HCT116 (cell line): ENCODE measurements around the gene EIF4E3. TPM values are rescaled to one million over a fixed set of nuclear protein-coding genes. Genes with fewer than 3 reads are reported as not detected.

ENCODE experiments used
- ATAC-seq: fragments of 200-7000 bp; cut with Tn5 transposase; 2 replicates; pipeline ENCODE4 v1.9.1; 2020; ENCODE audit warnings: mild to moderate bottlenecking, moderate library complexity
- BruUV-seq: library from RNA; stranded (reverse); fragments of 400-500 nt; replicated peaks from 2 replicates; lab custom pipeline; 2021; lab: Mats Ljungman, UMichigan
- CTCF ChIA-PET: fragments of 300-600 bp; sonication (Branson Sonifier 250); formaldehyde crosslinking; loops from one replicate; lab custom pipeline; 2021; ENCODE audit warnings: antibody characterized with exemption; lab: Charles Lee
- POLR2A ChIA-PET: fragments of 300-600, 350-600 bp; sonication (Branson Sonifier 250); formaldehyde crosslinking; loops from one replicate; lab custom pipeline; 2021; ENCODE audit warnings: antibody characterized with exemption; lab: Charles Lee
- RAD21 ChIA-PET, 2 experiments: fragments of 300-600 bp; sonication (Branson Sonifier 250); formaldehyde crosslinking; loops; one replicate each; lab custom pipeline; 2023; ENCODE audit warnings: low total read pairs in 2 of 2; ENCODE audit not compliant: uncharacterized antibody in 2 of 2, unreplicated experiment in 2 of 2, low non-redundant PET in 1 of 2; lab: Charles Lee
- DNase-seq: peaks from one replicate; pipeline ENCODE4 v3.0.0-alpha.2; 2010; ENCODE audit warnings: low read depth, low spot score
- H2AFZ ChIP-seq: fragments of 200-600 bp; shearing (Covaris generic), sonication (generic); 2 replicates; pipeline ENCODE4 v1.6.1; 2017; ENCODE audit warnings: low read depth, mixed run types, mixed read lengths, antibody characterized with exemption, low read length; ENCODE audit not compliant: poor library complexity, severe bottlenecking
- H3K27ac ChIP-seq: 2 replicates; pipeline ENCODE4 v1.5.1; 2012; ENCODE audit warnings: low read depth, low read length
- H3K27me3 ChIP-seq: fragments of 200-600 bp; sonication (generic); 2 replicates; pipeline ENCODE4 v1.6.1; 2016; ENCODE audit warnings: mixed run types, low read length, mixed read lengths; ENCODE audit not compliant: insufficient read depth
- H3K36me3 ChIP-seq, 2 experiments: fragments of 200-500 bp in 1 of 2; fragments of 200-600 bp in 1 of 2; sonication (Bioruptor generic) in 1 of 2; sonication (generic) in 1 of 2; 2 replicates each; pipeline versions ENCODE4 v1.5.1 to v1.6.1; 2014 to 2016; ENCODE audit warnings: low read length in 2 of 2, inconsistent platforms in 1 of 2, mixed read lengths in 1 of 2, mixed run types in 1 of 2; ENCODE audit not compliant: insufficient read depth in 2 of 2, control insufficient read depth in 1 of 2
- H3K4me1 ChIP-seq, 2 experiments: fragments of 200-600 bp in 1 of 2; sonication (generic) in 1 of 2; 2 replicates each; pipeline versions ENCODE4 v1.5.1 to v1.6.1; 2012 to 2017; ENCODE audit warnings: low read length in 2 of 2, inconsistent platforms in 1 of 2, mild to moderate bottlenecking in 1 of 2, mixed read lengths in 1 of 2, mixed run types in 1 of 2, moderate library complexity in 1 of 2; ENCODE audit not compliant: insufficient read depth in 2 of 2, control insufficient read depth in 1 of 2
- H3K4me2 ChIP-seq: fragments of 200-600 bp; sonication (generic); 2 replicates; pipeline ENCODE4 v1.6.1; 2017; ENCODE audit warnings: mixed run types, low read length, mixed read lengths
- H3K4me3 ChIP-seq, 2 experiments: fragments of 200-600 bp in 1 of 2; sonication (generic) in 1 of 2; replicated peaks in 1 of 2; 2 replicates each; pipeline ENCODE4 v1.5.1; 2011 to 2016; ENCODE audit warnings: low read length in 2 of 2, control low read depth in 1 of 2, low read depth in 1 of 2, mild to moderate bottlenecking in 1 of 2, mixed read lengths in 1 of 2, mixed run types in 1 of 2
- H3K79me2 ChIP-seq: fragments of 200-600 bp; sonication (generic); 2 replicates; pipeline ENCODE4 v1.6.1; 2017; ENCODE audit warnings: mild to moderate bottlenecking, mixed run types, low read length, moderate library complexity, mixed read lengths; ENCODE audit not compliant: insufficient read depth
- H3K9ac ChIP-seq: fragments of 200-600 bp; sonication (generic); 2 replicates; pipeline ENCODE4 v1.6.1; 2016; ENCODE audit warnings: low read length, mixed read lengths
- H3K9me2 ChIP-seq: fragments of 200-600 bp; sonication (generic), shearing (Covaris generic); 2 replicates; pipeline ENCODE4 v1.6.1; 2017; ENCODE audit warnings: mixed run types, mild to moderate bottlenecking, moderate library complexity; ENCODE audit not compliant: insufficient read depth
- H3K9me3 ChIP-seq, 2 experiments: fragments of 200-500 bp in 1 of 2; fragments of 200-600 bp in 1 of 2; sonication (Bioruptor generic) in 1 of 2; sonication (generic) in 1 of 2; 2 replicates each; pipeline ENCODE4 v1.6.1; 2014 to 2017; ENCODE audit warnings: low read length in 2 of 2, mixed read lengths in 2 of 2, inconsistent platforms in 1 of 2, low read depth in 1 of 2, mild to moderate bottlenecking in 1 of 2, mixed run types in 1 of 2, moderate library complexity in 1 of 2; ENCODE audit not compliant: control insufficient read depth in 1 of 2, insufficient read depth in 1 of 2
- H4K20me1 ChIP-seq: fragments of 200-600 bp; sonication (generic), shearing (Covaris generic); 2 replicates; pipeline ENCODE4 v1.6.1; 2017; ENCODE audit warnings: mixed run types, mild to moderate bottlenecking, moderate library complexity; ENCODE audit not compliant: insufficient read depth
- ATF3 ChIP-seq: IDR thresholded peaks from 2 replicates; pipeline ENCODE4 v1.6.1; 2012
- EZH2phosphoT487 ChIP-seq: fragments of 200-600 bp; IDR thresholded peaks from 2 replicates; pipeline ENCODE4 v1.6.1; 2018; ENCODE audit warnings: antibody characterized with exemption, borderline replicate concordance
- FOSL1 ChIP-seq: IDR thresholded peaks from 2 replicates; pipeline ENCODE4 v1.6.1; 2012; ENCODE audit warnings: low read depth
- MAX ChIP-seq: IDR thresholded peaks from 2 replicates; pipeline ENCODE4 v1.6.1; 2012
- POLR2A ChIP-seq: IDR thresholded peaks from 2 replicates; pipeline ENCODE4 v1.7.0; 2011; ENCODE audit warnings: borderline replicate concordance; ENCODE audit not compliant: insufficient read depth, insufficient read length; ENCODE audit errors: extremely low read depth
- POLR2AphosphoS5 ChIP-seq: IDR thresholded peaks from 2 replicates; pipeline ENCODE4 v1.6.1; 2011; ENCODE audit warnings: mild to moderate bottlenecking, low read depth, low read length, moderate library complexity
- RAD21 ChIP-seq: IDR thresholded peaks from 2 replicates; pipeline ENCODE4 v1.6.1; 2012; ENCODE audit warnings: low read depth, mild to moderate bottlenecking
- SP1 ChIP-seq: IDR thresholded peaks from 2 replicates; pipeline ENCODE4 v1.6.1; 2012; ENCODE audit warnings: low read depth
- SRF ChIP-seq: IDR thresholded peaks from 2 replicates; pipeline ENCODE4 v1.6.1; 2012; ENCODE audit warnings: low read depth
- TCF7L2 ChIP-seq: IDR thresholded peaks from 2 replicates; pipeline ENCODE4 v1.7.0; 2011; ENCODE audit warnings: borderline replicate concordance, inconsistent platforms; ENCODE audit not compliant: insufficient read depth, insufficient read length; ENCODE audit errors: extremely low read depth
- YY1 ChIP-seq: IDR thresholded peaks from 2 replicates; pipeline ENCODE4 v1.6.1; 2011; ENCODE audit warnings: low read length, low read depth, moderate library complexity, mild to moderate bottlenecking; ENCODE audit not compliant: insufficient replicate concordance; ENCODE audit errors: extremely low read depth
- ZBTB33 ChIP-seq: IDR thresholded peaks from 2 replicates; pipeline ENCODE4 v1.6.1; 2011; ENCODE audit warnings: mild to moderate bottlenecking, low read length, moderate library complexity; ENCODE audit not compliant: insufficient replicate concordance; ENCODE audit errors: extremely low read depth
- ZFX ChIP-seq: fragments of 450-650 bp; IDR thresholded peaks from 2 replicates; pipeline ENCODE4 v1.6.1; 2017
- intact Hi-C: fragments of 100-400 bp; cut with micrococcal nuclease; formaldehyde crosslinking; loops from 2 replicates; pipeline ENCODE4 v1.10.0; 2022
- total RNA-seq: library from RNA; stranded (reverse); gene quantifications from one replicate; pipeline ENCODE4 v1.2.1, GENCODE V29; 2021; ENCODE audit not compliant: unreplicated experiment

Gene EIF4E3
- total RNA-seq, 1 experiment from 2014 or later = 6.0 TPM

- CTCF ChIA-PET = interaction anchor here (2.2 kb wide), 1 partner anchor 9 kb away, joined by 7 read pairs; no protein-coding TSS in a partner anchor
- H3K9me3 ChIP-seq = no peaks in the 10 kb centered on the region
- H2AFZ ChIP-seq = no peak overlapping the region
- no peaks in the 10 kb centered on the region for H3K4me1 ChIP-seq
- H4K20me1 ChIP-seq = no peaks in the 10 kb centered on the region
- RAD21 ChIA-PET = no interaction called here
- no peak overlapping the region for H3K27ac ChIP-seq
- POLR2A ChIA-PET = no interaction called here
- H3K4me3 ChIP-seq = no peak overlapping the region
- H3K4me2 ChIP-seq = no peak overlapping the region
- no peaks in the 10 kb centered on the region for H3K9me2 ChIP-seq
- no peaks in the 10 kb centered on the region for H3K36me3 ChIP-seq
- no peaks in the 10 kb centered on the region for H3K27me3 ChIP-seq
- no peak overlapping the region for H3K9ac ChIP-seq
- intact Hi-C loops = no loop called here
- DNase-seq (no peak), ATAC-seq (no peak)
- BruUV-seq = no TSS peak
- no peaks in the 10 kb centered on the region for H3K79me2 ChIP-seq
- TF ChIP-seq POLR2A (no peak), POLR2AphosphoS5 (no peak), TCF7L2 (no peak), YY1 (no peak), FOSL1 (no peak), MAX (no peak), EZH2phosphoT487 (no peak), SRF (no peak), RAD21 (no peak), SP1 (no peak), ZBTB33 (no peak), ATF3 (no peak), ZFX (no peak)
Observed at GRCh38 chr3:71702131-71703024, 22.8 kb downstream of the EIF4E3 start.
